Inflammatory macrophage treated with lipopolysaccharide for 1 hour (primary cell): ENCODE results near the gene EXO5.

ENCODE experiments used
- DNase-seq, 2 donors: peaks; one replicate each; pipeline ENCODE4 v3.0.0-alpha.2; 2020 to 2022

The EXO5 gene

GRCh38 chr1:40508375-40509341 lies at the start of gene EXO5:
Gene EXO5 (plus strand): TSS chr1:40508767. CDS start chr1:40514545, 5,778 bp downstream.
- peak; percentile 79 to 82 for DNase-seq

- DNase-seq: no peak
Measured at GRCh38 chr1:40462956-40463590, 45.5 kb upstream of the EXO5 start.

GRCh38 chr1:40469327-40469726 lies 39.2 kb upstream of the EXO5 start:
- no peak for DNase-seq

GRCh38 chr1:40475268-40475667 lies 33.3 kb upstream of the EXO5 start:
- DNase-seq: no peak

GRCh38 chr1:40476924-40477677 lies 31.5 kb upstream of the EXO5 start, which contains the start of gene ZFP69:
Gene ZFP69 (plus strand): TSS chr1:40477290. CDS start chr1:40479362, 2,072 bp downstream.
- DNase-seq: peak; percentile 54 to 57

- DNase-seq: no peak
Measured at GRCh38 chr1:40477678-40478053, 30.9 kb upstream of the EXO5 start.

- peak in 1 of 2 donors; percentile 13 for DNase-seq
Measured at GRCh38 chr1:40478276-40478675, 30.3 kb upstream of the EXO5 start.

GRCh38 chr1:40479156-40479555 lies 29.4 kb upstream of the EXO5 start:
- DNase-seq: no peak

- no peak for DNase-seq
Measured at GRCh38 chr1:40495315-40495903, 13.2 kb upstream of the EXO5 start.

GRCh38 chr1:40502651-40503050 lies 5.9 kb upstream of the EXO5 start:
- DNase-seq: peak; percentile 16 to 39

GRCh38 chr1:40507973-40508372 lies 594 bp upstream of the EXO5 start:
- no peak for DNase-seq

GRCh38 chr1:40519517-40519916 lies 10.9 kb downstream of the EXO5 start:
- DNase-seq: no peak

GRCh38 chr1:40530735-40531380 lies 22.3 kb downstream of the EXO5 start:
- DNase-seq: peak; percentile 51 to 56

GRCh38 chr1:40531381-40532061 lies 23.0 kb downstream of the EXO5 start, which contains the start of gene ZNF684:
Gene ZNF684 (plus strand): TSS chr1:40531637. CDS start chr1:40533167, 1,530 bp downstream.
- peak; percentile 96 to 98 for DNase-seq

GRCh38 chr1:40532062-40532389 lies 23.5 kb downstream of the EXO5 start:
- no peak for DNase-seq

GRCh38 chr1:40532844-40533424 lies 24.4 kb downstream of the EXO5 start:
- DNase-seq: peak; percentile 40 to 75

GRCh38 chr1:40534589-40534988 lies 26.0 kb downstream of the EXO5 start:
- DNase-seq: no peak

- no peak for DNase-seq
Measured at GRCh38 chr1:40535732-40536131, 27.2 kb downstream of the EXO5 start.

GRCh38 chr1:40539338-40539737 lies 30.8 kb downstream of the EXO5 start:
- DNase-seq: peak; percentile 45 to 70

- DNase-seq: no peak
Measured at GRCh38 chr1:40546957-40547356, 38.4 kb downstream of the EXO5 start.

GRCh38 chr1:40553017-40553416 lies 44.5 kb downstream of the EXO5 start:
- DNase-seq: no peak
